ENCODE results near the gene EPHA3. TPM values are rescaled to one million over a fixed set of nuclear protein-coding genes. Genes with fewer than 3 reads are reported as not detected.

Gene EPHA3
- total RNA-seq, 2 donors from 2014 or later, result 1.3 to 6.0 TPM

- H3K27ac ChIP-seq, result no peak overlapping the region
- H3K36me3 ChIP-seq (replicated peaks in 1 of 2; ENCODE audit: insufficient read depth in 1 of 2, low read depth in 2 of 2), result no peaks in the 10 kb centered on the region
- intact Hi-C loops (cut with DNase I), result no loop called here
- H3K4me3 ChIP-seq, result no peak overlapping the region
- ATAC-seq (no peak), DNase-seq (no peak)
- TF ChIP-seq CTCF (IDR thresholded peaks at IDR 0.05) (no peak), POLR2A (IDR thresholded peaks at IDR 0.05) (no peak)
- no peaks in the 10 kb centered on the region for H3K4me1 ChIP-seq
- H3K9me3 ChIP-seq, result no peaks in the 10 kb centered on the region
- no peaks in the 10 kb centered on the region for H3K27me3 ChIP-seq
- WGBS, 2 donors, result 87 to 95% methylated on average over 5 of the region's 5 CpGs
Measured at GRCh38 chr3:89275001-89275400, 167.6 kb downstream of the EPHA3 start.

GRCh38 chr3:89276116-89276515, 168.7 kb downstream of the EPHA3 start:
- no peak for TF ChIP-seq CTCF (IDR thresholded peaks at IDR 0.05)
- no peak for TF ChIP-seq POLR2A (IDR thresholded peaks at IDR 0.05)
- intact Hi-C loops (cut with DNase I), result no loop called here
- H3K4me3 ChIP-seq, result no peak overlapping the region

GRCh38 chr3:89278302-89279025, 171.0 kb downstream of the EPHA3 start:
- no peaks in the 10 kb centered on the region for H3K4me1 ChIP-seq
- intact Hi-C loops (cut with DNase I), result no loop called here
- 41 to 45% methylated on average over 9 of the region's 9 CpGs for WGBS, 2 donors
- no peak overlapping the region for H3K4me3 ChIP-seq
- no peaks in the 10 kb centered on the region for H3K27me3 ChIP-seq
- DNase-seq (peak; percentile 14 to 51 (median 30)), ATAC-seq (peak; percentile 95)
- TF ChIP-seq POLR2A (IDR thresholded peaks at IDR 0.05) (no peak), CTCF (IDR thresholded peaks at IDR 0.05) (peak in 1 of 7 experiments; percentile 5)
- peak overlapping the region in 2 of 4 donors; percentile 10 to 29 for H3K27ac ChIP-seq
- no peaks in the 10 kb centered on the region for H3K9me3 ChIP-seq
- no peaks in the 10 kb centered on the region for H3K36me3 ChIP-seq (replicated peaks in 1 of 2; ENCODE audit: insufficient read depth in 1 of 2, low read depth in 2 of 2)

More at GRCh38 chr3:89276116-89276515, 168.7 kb downstream of the EPHA3 start:
- Histone ChIP-seq H3K9me3 (no peaks in the 10 kb centered on the region), H3K36me3 (replicated peaks in 1 of 2; ENCODE audit: insufficient read depth in 1 of 2, low read depth in 2 of 2) (no peaks in the 10 kb centered on the region), H3K4me1 (no peaks in the 10 kb centered on the region), H3K27ac (no peak overlapping the region), H3K27me3 (no peaks in the 10 kb centered on the region)
- no peak for ATAC-seq
- DNase-seq, result no peak

- no peaks in the 10 kb centered on the region for H3K9me3 ChIP-seq
- H3K4me3 ChIP-seq, result no peak overlapping the region
- 77 to 82% methylated on average over 2 of the region's 2 CpGs for WGBS, 2 donors
- H3K27ac ChIP-seq, result no peak overlapping the region
- ATAC-seq (no peak), DNase-seq (no peak)
- TF ChIP-seq POLR2A (IDR thresholded peaks at IDR 0.05) (no peak), CTCF (IDR thresholded peaks at IDR 0.05) (no peak)
- intact Hi-C loops (cut with DNase I), result no loop called here
- H3K27me3 ChIP-seq, result no peaks in the 10 kb centered on the region
- no peaks in the 10 kb centered on the region for H3K4me1 ChIP-seq
- H3K36me3 ChIP-seq (replicated peaks in 1 of 2; ENCODE audit: insufficient read depth in 1 of 2, low read depth in 2 of 2), result no peaks in the 10 kb centered on the region
Measured at GRCh38 chr3:89280301-89280700, 172.9 kb downstream of the EPHA3 start.

- no peaks in the 10 kb centered on the region for H3K36me3 ChIP-seq (replicated peaks in 1 of 2; ENCODE audit: insufficient read depth in 1 of 2, low read depth in 2 of 2)
- no peaks in the 10 kb centered on the region for H3K9me3 ChIP-seq
- WGBS, 2 donors, result 90 to 97% methylated on average over 11 of the region's 11 CpGs
- H3K27me3 ChIP-seq, result no peaks in the 10 kb centered on the region
- H3K27ac ChIP-seq, result no peak overlapping the region
- no peak overlapping the region for H3K4me3 ChIP-seq
- ATAC-seq (no peak), DNase-seq (no peak)
- TF ChIP-seq CTCF (IDR thresholded peaks at IDR 0.05) (no peak), POLR2A (IDR thresholded peaks at IDR 0.05) (no peak)
- intact Hi-C loops (cut with DNase I), result no loop called here
- no peaks in the 10 kb centered on the region for H3K4me1 ChIP-seq
Measured at GRCh38 chr3:89280822-89281365, 173.5 kb downstream of the EPHA3 start.

All from body of pancreas (tissue), 4 donors.